ENCODE measurements around the gene ERI3. TPM values are rescaled to one million over a fixed set of nuclear protein-coding genes. Genes with fewer than 3 reads are reported as not detected.

The ERI3 gene
- polyA plus RNA-seq, 4 donors, result 26.5 to 50.1 (median 31.0) TPM

GRCh38 chr1:44294588-44295007 lies 60.5 kb downstream of the ERI3 start:
- Histone ChIP-seq H3K27me3 (ENCODE audit: control insufficient read depth in 3 of 3, insufficient read depth in 3 of 3, low read length in 3 of 3) (no peaks in the 10 kb centered on the region), H3K4me1 (ENCODE audit: control insufficient read depth in 3 of 3, insufficient read depth in 2 of 3, low read depth in 1 of 3, low read length in 2 of 3) (peaks cover 3 to 32% (median 6%) of the 10 kb centered on the region in 3 donors), H3K27ac (ENCODE audit: low read depth in 1 of 3, low read length in 2 of 3) (no peak overlapping the region), H3K9me3 (ENCODE audit: control insufficient read depth in 2 of 2, insufficient read depth in 1 of 2, low read depth in 1 of 2, low read length in 1 of 2) (peaks cover 0 to 4% of the 10 kb centered on the region in 2 donors), H3K36me3 (ENCODE audit: control insufficient read depth in 3 of 3, insufficient read depth in 2 of 3, low read depth in 1 of 3, low read length in 3 of 3) (peaks cover 0 to 72% (median 0%) of the 10 kb centered on the region in 3 donors), H3K4me3 (ENCODE audit: low read depth in 1 of 3, low read length in 3 of 3) (no peak overlapping the region)
- peak; percentile 59 to 67 for DNase-seq
- 55 to 74% (median 60%) methylated on average over 4 of the region's 4 CpGs for WGBS, 3 donors
- no peak for FAIRE-seq

GRCh38 chr1:44293761-44294315 lies 61.2 kb downstream of the ERI3 start:
- Histone ChIP-seq H3K27me3 (ENCODE audit: control insufficient read depth in 3 of 3, insufficient read depth in 3 of 3, low read length in 3 of 3) (no peaks in the 10 kb centered on the region), H3K4me1 (ENCODE audit: control insufficient read depth in 3 of 3, insufficient read depth in 2 of 3, low read depth in 1 of 3, low read length in 2 of 3) (peaks cover 3 to 33% (median 6%) of the 10 kb centered on the region in 3 donors), H3K4me3 (ENCODE audit: low read depth in 1 of 3, low read length in 3 of 3) (no peak overlapping the region), H3K27ac (ENCODE audit: low read depth in 1 of 3, low read length in 2 of 3) (no peak overlapping the region), H3K9me3 (ENCODE audit: control insufficient read depth in 2 of 2, insufficient read depth in 1 of 2, low read depth in 1 of 2, low read length in 1 of 2) (peaks cover 0 to 4% of the 10 kb centered on the region in 2 donors), H3K36me3 (ENCODE audit: control insufficient read depth in 3 of 3, insufficient read depth in 2 of 3, low read depth in 1 of 3, low read length in 3 of 3) (peaks cover 0 to 73% (median 0%) of the 10 kb centered on the region in 3 donors)
- 26 to 51% (median 32%) methylated on average over 9 of the region's 9 CpGs for WGBS, 3 donors
- FAIRE-seq (no peak), DNase-seq (peak in 1 of 2 donors; percentile 31)

- no peak overlapping the region for H3K27ac ChIP-seq (ENCODE audit: low read depth in 1 of 3, low read length in 2 of 3)
- H3K36me3 ChIP-seq (ENCODE audit: control insufficient read depth in 3 of 3, insufficient read depth in 2 of 3, low read depth in 1 of 3, low read length in 3 of 3), result peaks cover 0 to 74% (median 0%) of the 10 kb centered on the region in 3 donors
- DNase-seq, result no peak
- FAIRE-seq, result no peak
- H3K4me3 ChIP-seq (ENCODE audit: low read depth in 1 of 3, low read length in 3 of 3), result no peak overlapping the region
- no peaks in the 10 kb centered on the region for H3K27me3 ChIP-seq (ENCODE audit: control insufficient read depth in 3 of 3, insufficient read depth in 3 of 3, low read length in 3 of 3)
- H3K9me3 ChIP-seq (ENCODE audit: control insufficient read depth in 2 of 2, insufficient read depth in 1 of 2, low read depth in 1 of 2, low read length in 1 of 2), result no peaks in the 10 kb centered on the region
- peaks cover 3 to 22% (median 6%) of the 10 kb centered on the region in 3 donors for H3K4me1 ChIP-seq (ENCODE audit: control insufficient read depth in 3 of 3, insufficient read depth in 2 of 3, low read depth in 1 of 3, low read length in 2 of 3)
- 94 to 98% (median 97%) methylated on average over 10 of the region's 10 CpGs for WGBS, 3 donors
These were observed 62.4 kb downstream of the ERI3 start for GRCh38 chr1:44292651-44293050.

GRCh38 chr1:44290250-44291094 lies 64.6 kb downstream of the ERI3 start:
- DNase-seq (no peak), FAIRE-seq (no peak)
- Histone ChIP-seq H3K27me3 (ENCODE audit: control insufficient read depth in 3 of 3, insufficient read depth in 3 of 3, low read length in 3 of 3) (no peaks in the 10 kb centered on the region), H3K4me1 (ENCODE audit: control insufficient read depth in 3 of 3, insufficient read depth in 2 of 3, low read depth in 1 of 3, low read length in 2 of 3) (peaks cover 5 to 19% (median 6%) of the 10 kb centered on the region in 3 donors), H3K27ac (ENCODE audit: low read depth in 1 of 3, low read length in 2 of 3) (no peak overlapping the region), H3K9me3 (ENCODE audit: control insufficient read depth in 2 of 2, insufficient read depth in 1 of 2, low read depth in 1 of 2, low read length in 1 of 2) (no peaks in the 10 kb centered on the region), H3K4me3 (ENCODE audit: low read depth in 1 of 3, low read length in 3 of 3) (no peak overlapping the region), H3K36me3 (ENCODE audit: control insufficient read depth in 3 of 3, insufficient read depth in 2 of 3, low read depth in 1 of 3, low read length in 3 of 3) (peaks cover 0 to 57% (median 4%) of the 10 kb centered on the region in 3 donors)
- WGBS, 3 donors, result 80 to 86% (median 85%) methylated on average over 11 of the region's 11 CpGs

- DNase-seq (peak; percentile 26 to 51), FAIRE-seq (no peak)
- Histone ChIP-seq H3K27ac (ENCODE audit: low read depth in 1 of 3, low read length in 2 of 3) (peak overlapping the region in 1 of 3 donors; percentile 13), H3K9me3 (ENCODE audit: control insufficient read depth in 2 of 2, insufficient read depth in 1 of 2, low read depth in 1 of 2, low read length in 1 of 2) (no peaks in the 10 kb centered on the region), H3K27me3 (ENCODE audit: control insufficient read depth in 3 of 3, insufficient read depth in 3 of 3, low read length in 3 of 3) (no peaks in the 10 kb centered on the region), H3K4me1 (ENCODE audit: control insufficient read depth in 3 of 3, insufficient read depth in 2 of 3, low read depth in 1 of 3, low read length in 2 of 3) (peaks cover 5 to 14% (median 6%) of the 10 kb centered on the region in 3 donors), H3K4me3 (ENCODE audit: low read depth in 1 of 3, low read length in 3 of 3) (no peak overlapping the region), H3K36me3 (ENCODE audit: control insufficient read depth in 3 of 3, insufficient read depth in 2 of 3, low read depth in 1 of 3, low read length in 3 of 3) (peaks cover 0 to 55% (median 4%) of the 10 kb centered on the region in 3 donors)
- WGBS, 3 donors, result 25 to 69% (median 45%) methylated on average over 7 of the region's 7 CpGs
These were observed 65.5 kb downstream of the ERI3 start for GRCh38 chr1:44289530-44289929.

GRCh38 chr1:44288883-44289282 lies 66.2 kb downstream of the ERI3 start:
- H3K27me3 ChIP-seq (ENCODE audit: control insufficient read depth in 3 of 3, insufficient read depth in 3 of 3, low read length in 3 of 3), result no peaks in the 10 kb centered on the region
- H3K36me3 ChIP-seq (ENCODE audit: control insufficient read depth in 3 of 3, insufficient read depth in 2 of 3, low read depth in 1 of 3, low read length in 3 of 3), result peaks cover 0 to 55% (median 10%) of the 10 kb centered on the region in 3 donors
- H3K27ac ChIP-seq (ENCODE audit: low read depth in 1 of 3, low read length in 2 of 3), result no peak overlapping the region
- no peak for FAIRE-seq
- H3K9me3 ChIP-seq (ENCODE audit: control insufficient read depth in 2 of 2, insufficient read depth in 1 of 2, low read depth in 1 of 2, low read length in 1 of 2), result no peaks in the 10 kb centered on the region
- H3K4me3 ChIP-seq (ENCODE audit: low read depth in 1 of 3, low read length in 3 of 3), result no peak overlapping the region
- H3K4me1 ChIP-seq (ENCODE audit: control insufficient read depth in 3 of 3, insufficient read depth in 2 of 3, low read depth in 1 of 3, low read length in 2 of 3), result peaks cover under 1 to 15% (median 3%) of the 10 kb centered on the region in 3 donors
- 84 to 91% (median 85%) methylated on average over 4 of the region's 4 CpGs for WGBS, 3 donors
- DNase-seq, result no peak

- Histone ChIP-seq H3K4me1 (ENCODE audit: control insufficient read depth in 3 of 3, insufficient read depth in 2 of 3, low read depth in 1 of 3, low read length in 2 of 3) (peaks cover 0 to 27% (median 3%) of the 10 kb centered on the region in 3 donors), H3K9me3 (ENCODE audit: control insufficient read depth in 2 of 2, insufficient read depth in 1 of 2, low read depth in 1 of 2, low read length in 1 of 2) (no peaks in the 10 kb centered on the region), H3K27ac (ENCODE audit: low read depth in 1 of 3, low read length in 2 of 3) (peak overlapping the region in 1 of 3 donors; percentile 49), H3K4me3 (ENCODE audit: low read depth in 1 of 3, low read length in 3 of 3) (no peak overlapping the region), H3K27me3 (ENCODE audit: control insufficient read depth in 3 of 3, insufficient read depth in 3 of 3, low read length in 3 of 3) (no peaks in the 10 kb centered on the region), H3K36me3 (ENCODE audit: control insufficient read depth in 3 of 3, insufficient read depth in 2 of 3, low read depth in 1 of 3, low read length in 3 of 3) (peaks cover 0 to 40% (median 13%) of the 10 kb centered on the region in 3 donors)
- FAIRE-seq (no peak), DNase-seq (peak in 1 of 2 donors; percentile 53)
- 91 to 97% (median 95%) methylated on average over 2 of the region's 2 CpGs for WGBS, 3 donors
These were observed 70.9 kb downstream of the ERI3 start for GRCh38 chr1:44284184-44284583.

- no peaks in the 10 kb centered on the region for H3K27me3 ChIP-seq (ENCODE audit: control insufficient read depth in 3 of 3, insufficient read depth in 3 of 3, low read length in 3 of 3)
- peaks cover 0 to 27% (median 3%) of the 10 kb centered on the region in 3 donors for H3K4me1 ChIP-seq (ENCODE audit: control insufficient read depth in 3 of 3, insufficient read depth in 2 of 3, low read depth in 1 of 3, low read length in 2 of 3)
- WGBS, 3 donors, result 74 to 83% (median 80%) methylated on average over 3 of the region's 3 CpGs
- no peak overlapping the region for H3K4me3 ChIP-seq (ENCODE audit: low read depth in 1 of 3, low read length in 3 of 3)
- peak overlapping the region in 2 of 3 donors; percentile 15 to 49 for H3K27ac ChIP-seq (ENCODE audit: low read depth in 1 of 3, low read length in 2 of 3)
- peaks cover 0 to 38% (median 13%) of the 10 kb centered on the region in 3 donors for H3K36me3 ChIP-seq (ENCODE audit: control insufficient read depth in 3 of 3, insufficient read depth in 2 of 3, low read depth in 1 of 3, low read length in 3 of 3)
- DNase-seq, result peak; percentile 59 to 65
- no peaks in the 10 kb centered on the region for H3K9me3 ChIP-seq (ENCODE audit: control insufficient read depth in 2 of 2, insufficient read depth in 1 of 2, low read depth in 1 of 2, low read length in 1 of 2)
- FAIRE-seq, result no peak
These were observed 71.4 kb downstream of the ERI3 start for GRCh38 chr1:44283524-44284173.

Data from small intestine (tissue), 7 donors.